Natural killer cell (primary cell): ENCODE data around the gene KCNC2. TPM values are rescaled to one million over a fixed set of nuclear protein-coding genes. Genes with fewer than 3 reads are reported as not detected.
A peak's percentile ranks its signal among the peaks of the same experiment; 100 is the strongest.

Experiments
- ATAC-seq, 3 donors: fragments of 150-1000 bp in 2 of 3; fragments of 200-7000 bp in 1 of 3; cut with Tn5 transposase; 1 replicate in 1 of 3; 2 replicates in 2 of 3; pipeline ENCODE4 v1.10.0; 2021; ENCODE audit warnings: mild to moderate bottlenecking in 2 of 3, moderate library complexity in 2 of 3
- DNase-seq, 2 donors: peaks; one replicate each; pipeline versions ENCODE4 v3.0.0 to v3.0.0-alpha.2; 2013 to 2021; ENCODE audit warnings: mixed read lengths in 1 of 2
- H3K27ac ChIP-seq: one replicate; pipeline ENCODE4 v1.5.1; 2013; ENCODE audit warnings: mild to moderate bottlenecking, low read length
- H3K27me3 ChIP-seq: one replicate; pipeline ENCODE4 v1.6.1; 2013; ENCODE audit warnings: low read length; ENCODE audit not compliant: control insufficient read depth, insufficient read depth
- H3K36me3 ChIP-seq: one replicate; pipeline ENCODE4 v1.6.1; 2013; ENCODE audit warnings: low read length; ENCODE audit not compliant: control insufficient read depth, insufficient read depth
- H3K4me1 ChIP-seq: one replicate; pipeline ENCODE4 v1.6.1; 2013; ENCODE audit warnings: low read length; ENCODE audit not compliant: control insufficient read depth, insufficient read depth
- H3K4me3 ChIP-seq: one replicate; pipeline ENCODE4 v1.5.1; 2013; ENCODE audit warnings: low read length
- H3K9me3 ChIP-seq: one replicate; pipeline ENCODE4 v1.6.1; 2013; ENCODE audit warnings: low read length; ENCODE audit not compliant: control insufficient read depth, insufficient read depth
- H3K27ac Mint-ChIP-seq, 2 donors: one replicate each; pipeline ENCODE4 v1.8.0; 2022; ENCODE audit warnings: mild to moderate bottlenecking in 2 of 2, mixed read lengths in 2 of 2, moderate library complexity in 1 of 2
- H3K27me3 Mint-ChIP-seq, 2 donors: one replicate each; pipeline ENCODE4 v1.8.0; 2022; ENCODE audit warnings: low read depth in 2 of 2, mixed read lengths in 2 of 2
- H3K36me3 Mint-ChIP-seq: one replicate; pipeline ENCODE4 v1.8.0; 2022; ENCODE audit warnings: mixed read lengths
- H3K4me1 Mint-ChIP-seq, 2 donors: one replicate each; pipeline ENCODE4 v1.8.0; 2022; ENCODE audit warnings: mixed read lengths in 2 of 2
- H3K4me3 Mint-ChIP-seq: one replicate; pipeline ENCODE4 v1.8.0; 2022; ENCODE audit warnings: mild to moderate bottlenecking, moderate library complexity, mixed read lengths
- H3K9me3 Mint-ChIP-seq, 2 donors: one replicate each; pipeline ENCODE4 v1.8.0; 2022; ENCODE audit warnings: mixed read lengths in 2 of 2
- WGBS: methylation state at CpG from one replicate; pipeline ENCODE4 v1.1.7; 2013; ENCODE audit warnings: missing lambda C conversion rate; ENCODE audit not compliant: insufficient coverage; 5-methylcytosine and 5-hydroxymethylcytosine counted together
- intact Hi-C: fragments of 100-400 bp; cut with micrococcal nuclease; formaldehyde crosslinking; loops from one replicate; pipeline ENCODE4 v1.14.2; 2022
- total RNA-seq, 4 donors: library from RNA; stranded (reverse); fragments of 120-200 nt in 1 of 4; gene quantifications; one replicate each; pipeline versions ENCODE4 v1.2.3 to v1.2.4, GENCODE V29; 2013 to 2022
- TF ChIP-seq, protein P1 (sequence below): fragments of 200-600 bp; IDR thresholded peaks from one replicate; pipeline ENCODE4 v1.8.0; 2022; ENCODE audit warnings: antibody characterized with exemption

KCNC2 gene
- total RNA-seq, 3 donors from 2014 or later (not counting 1 experiment from before 2014, with no cell fraction given), result not detected

DNA sequence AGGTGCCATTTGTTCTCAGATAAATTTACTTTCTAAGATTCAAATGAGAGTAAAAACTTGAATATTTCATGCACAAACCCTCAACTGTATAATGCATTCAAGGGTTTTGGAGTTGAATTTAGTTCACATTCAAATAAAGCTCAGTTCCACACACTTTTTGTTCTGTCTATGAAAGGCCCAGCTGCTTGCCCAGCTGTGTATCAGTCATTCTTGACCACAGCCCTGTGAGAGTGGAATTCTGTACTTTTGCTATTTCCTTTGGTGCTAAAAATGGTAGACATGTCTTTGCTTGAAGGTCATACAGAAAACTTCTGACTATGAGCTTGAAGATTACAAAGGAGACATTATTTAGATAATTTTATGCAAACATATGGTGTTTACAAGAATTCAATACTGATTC lies 110.4 kb downstream of the KCNC2 start:
- no peak overlapping the region for H3K4me3 ChIP-seq
- H3K9me3 ChIP-seq, result no peaks in the 10 kb centered on the region
- Mint-ChIP-seq H3K4me3 (no peak overlapping the region), H3K27ac (no peak overlapping the region), H3K27me3 (no peaks in the 10 kb centered on the region), H3K4me1 (no peaks in the 10 kb centered on the region), H3K36me3 (no peaks in the 10 kb centered on the region), H3K9me3 (peaks cover 4 to 6% of the 10 kb centered on the region in 2 donors)
- H3K27ac ChIP-seq, result no peak overlapping the region
- no peaks in the 10 kb centered on the region for H3K27me3 ChIP-seq
- ATAC-seq, result no peak
- TF ChIP-seq, protein P1, sequence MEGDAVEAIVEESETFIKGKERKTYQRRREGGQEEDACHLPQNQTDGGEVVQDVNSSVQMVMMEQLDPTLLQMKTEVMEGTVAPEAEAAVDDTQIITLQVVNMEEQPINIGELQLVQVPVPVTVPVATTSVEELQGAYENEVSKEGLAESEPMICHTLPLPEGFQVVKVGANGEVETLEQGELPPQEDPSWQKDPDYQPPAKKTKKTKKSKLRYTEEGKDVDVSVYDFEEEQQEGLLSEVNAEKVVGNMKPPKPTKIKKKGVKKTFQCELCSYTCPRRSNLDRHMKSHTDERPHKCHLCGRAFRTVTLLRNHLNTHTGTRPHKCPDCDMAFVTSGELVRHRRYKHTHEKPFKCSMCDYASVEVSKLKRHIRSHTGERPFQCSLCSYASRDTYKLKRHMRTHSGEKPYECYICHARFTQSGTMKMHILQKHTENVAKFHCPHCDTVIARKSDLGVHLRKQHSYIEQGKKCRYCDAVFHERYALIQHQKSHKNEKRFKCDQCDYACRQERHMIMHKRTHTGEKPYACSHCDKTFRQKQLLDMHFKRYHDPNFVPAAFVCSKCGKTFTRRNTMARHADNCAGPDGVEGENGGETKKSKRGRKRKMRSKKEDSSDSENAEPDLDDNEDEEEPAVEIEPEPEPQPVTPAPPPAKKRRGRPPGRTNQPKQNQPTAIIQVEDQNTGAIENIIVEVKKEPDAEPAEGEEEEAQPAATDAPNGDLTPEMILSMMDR, result no peak
- H3K36me3 ChIP-seq, result no peaks in the 10 kb centered on the region
- no peak for DNase-seq
- intact Hi-C loops, result no loop called here
- H3K4me1 ChIP-seq, result no peaks in the 10 kb centered on the region

DNA sequence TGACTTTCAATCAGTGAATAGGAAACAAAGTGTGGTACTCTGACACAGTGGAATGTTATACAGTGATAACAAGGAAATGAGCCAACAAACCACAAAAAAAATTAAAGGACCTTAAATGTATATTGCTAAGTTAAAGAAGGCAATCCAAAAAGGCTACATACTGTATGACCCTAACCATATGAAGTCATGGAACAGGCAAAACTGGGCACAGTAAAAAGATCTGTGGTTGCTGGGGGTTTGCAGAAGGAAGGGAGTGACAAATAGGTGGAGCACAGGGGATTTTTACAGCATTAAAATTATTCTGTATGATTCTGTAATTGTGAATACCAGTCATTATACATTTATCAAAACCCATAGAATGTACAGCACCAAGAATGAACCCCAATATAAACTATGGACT lies 112.6 kb downstream of the KCNC2 start:
- intact Hi-C loops, result no loop called here
- H3K4me3 Mint-ChIP-seq, result no peak overlapping the region
- no peak overlapping the region for H3K27ac Mint-ChIP-seq
- H3K36me3 Mint-ChIP-seq, result no peaks in the 10 kb centered on the region
- H3K9me3 Mint-ChIP-seq, result peaks cover 4 to 6% of the 10 kb centered on the region in 2 donors
- DNase-seq, result no peak
- TF ChIP-seq, protein P1, result no peak
- ATAC-seq, result no peak
- Histone ChIP-seq H3K9me3 (no peaks in the 10 kb centered on the region), H3K27ac (no peak overlapping the region), H3K27me3 (no peaks in the 10 kb centered on the region), H3K36me3 (no peaks in the 10 kb centered on the region), H3K4me3 (no peak overlapping the region), H3K4me1 (no peaks in the 10 kb centered on the region)
- H3K4me1 Mint-ChIP-seq, result no peaks in the 10 kb centered on the region
- no peaks in the 10 kb centered on the region for H3K27me3 Mint-ChIP-seq

DNA sequence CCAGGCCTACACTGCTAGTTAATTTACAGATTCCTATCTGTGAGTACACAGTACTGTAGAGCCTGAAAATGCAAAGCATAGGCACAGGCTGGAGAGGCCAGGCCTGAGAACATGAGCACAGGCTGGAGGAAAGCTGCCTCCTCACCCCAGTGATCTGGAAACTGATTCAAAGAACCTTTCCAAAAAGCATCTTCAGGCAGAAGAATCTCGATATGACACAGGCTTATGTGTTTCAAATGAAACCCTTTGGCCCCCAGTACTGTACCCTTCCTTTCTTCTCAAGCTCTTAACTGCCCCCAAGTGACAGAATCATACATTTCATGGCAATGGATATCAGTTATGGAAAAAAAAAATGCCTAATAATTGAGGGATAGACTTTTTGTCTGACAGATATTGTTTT lies 122.0 kb downstream of the KCNC2 start:
- no peak overlapping the region for H3K27ac Mint-ChIP-seq
- peaks cover 3 to 5% of the 10 kb centered on the region in 2 donors for H3K9me3 Mint-ChIP-seq
- no peaks in the 10 kb centered on the region for H3K36me3 Mint-ChIP-seq
- Histone ChIP-seq H3K27me3 (no peaks in the 10 kb centered on the region), H3K27ac (no peak overlapping the region), H3K4me3 (no peak overlapping the region), H3K9me3 (no peaks in the 10 kb centered on the region), H3K36me3 (no peaks in the 10 kb centered on the region), H3K4me1 (no peaks in the 10 kb centered on the region)
- H3K4me1 Mint-ChIP-seq, result no peaks in the 10 kb centered on the region
- WGBS, result 50% methylated on average over 1 of the region's 1 CpG
- DNase-seq (peak in 1 of 2 donors; percentile 11), ATAC-seq (no peak)
- no peak overlapping the region for H3K4me3 Mint-ChIP-seq
- TF ChIP-seq, protein P1, result no peak
- no peaks in the 10 kb centered on the region for H3K27me3 Mint-ChIP-seq
- intact Hi-C loops, result no loop called here

DNA sequence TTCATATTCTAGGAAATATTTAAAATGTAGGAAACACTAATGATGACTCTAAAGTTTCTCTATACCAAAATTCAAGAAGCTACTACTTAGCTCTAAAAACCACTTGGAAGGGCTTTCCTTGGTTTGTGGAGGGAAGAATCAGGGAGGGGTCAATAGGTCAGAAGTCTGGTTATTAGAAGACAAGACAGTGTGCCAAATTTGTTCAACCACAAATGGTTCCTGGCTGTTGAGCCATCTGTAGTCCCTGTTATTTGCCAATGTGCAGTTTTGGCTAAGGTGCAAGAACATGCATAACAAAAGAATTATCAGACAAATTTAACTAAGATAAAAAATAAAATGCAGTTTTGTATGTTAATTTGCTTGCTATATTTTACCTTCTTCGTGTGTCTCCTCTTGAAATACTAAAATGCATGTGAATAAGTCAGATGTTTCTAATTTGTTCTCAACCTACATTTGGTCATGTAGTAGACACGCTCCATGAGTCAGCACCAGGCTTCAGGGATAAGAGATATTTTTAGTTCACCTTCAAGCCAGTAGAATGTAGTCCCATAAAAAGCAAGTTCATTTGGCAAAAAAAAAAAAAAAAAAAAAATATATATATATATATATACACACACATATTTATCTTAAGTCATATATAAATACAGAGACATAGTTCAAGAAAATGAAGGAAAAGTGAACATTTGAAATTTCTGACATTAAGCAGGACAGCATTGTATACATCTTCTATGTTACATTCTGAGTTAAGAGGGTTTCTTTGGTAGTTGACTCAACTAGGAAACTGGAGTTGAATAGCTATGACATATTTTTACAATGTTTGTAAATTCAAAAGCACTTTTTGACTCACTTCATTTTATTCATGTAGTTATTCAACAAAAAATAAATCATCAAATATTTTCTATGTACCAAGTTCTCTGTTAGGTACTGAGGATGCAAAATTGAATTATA lies 123.3 kb downstream of the KCNC2 start:
- H3K36me3 ChIP-seq, result no peaks in the 10 kb centered on the region
- TF ChIP-seq, protein P1, result no peak
- no peaks in the 10 kb centered on the region for H3K36me3 Mint-ChIP-seq
- no peak overlapping the region for H3K4me3 Mint-ChIP-seq
- intact Hi-C loops, result no loop called here
- H3K4me3 ChIP-seq, result no peak overlapping the region
- no peaks in the 10 kb centered on the region for H3K4me1 ChIP-seq
- H3K9me3 Mint-ChIP-seq, result peaks cover 3 to 5% of the 10 kb centered on the region in 2 donors
- DNase-seq, result no peak
- H3K27me3 ChIP-seq, result no peaks in the 10 kb centered on the region
- no peak for ATAC-seq
- no peaks in the 10 kb centered on the region for H3K9me3 ChIP-seq
- H3K4me1 Mint-ChIP-seq, result no peaks in the 10 kb centered on the region
- no peak overlapping the region for H3K27ac ChIP-seq
- 100% methylated on average over 1 of the region's 2 CpGs for WGBS
- H3K27ac Mint-ChIP-seq, result no peak overlapping the region
- H3K27me3 Mint-ChIP-seq, result no peaks in the 10 kb centered on the region
